Fibroblast of lung (primary cell): Measurements from ENCODE around the gene TMEM183A. TPM values are rescaled to one million over a fixed set of nuclear protein-coding genes. Genes with fewer than 3 reads are reported as not detected.
"Not testable (repeated sequence)": the region's sequence is repeated elsewhere in the genome, so short reads cannot be mapped to it uniquely, and the experiment has no call there.

ENCODE experiments used
- DNase-seq, 2 donors: peaks; one replicate each; pipeline versions ENCODE4 v3.0.0 to v3.0.0-alpha.2; 2010; ENCODE audit warnings: low read depth in 2 of 2
- H2AFZ ChIP-seq: 2 replicates; pipeline ENCODE4 v1.5.1; 2012; ENCODE audit warnings: low read length, control low read depth, inconsistent platforms
- H3K27ac ChIP-seq: 2 replicates; pipeline ENCODE4 v1.5.1; 2011; ENCODE audit warnings: low read length, control low read depth; ENCODE audit not compliant: insufficient read depth
- H3K27me3 ChIP-seq: 2 replicates; pipeline ENCODE4 v1.5.1; 2011; ENCODE audit warnings: mild to moderate bottlenecking, low read length; ENCODE audit not compliant: control insufficient read depth, insufficient read depth
- H3K36me3 ChIP-seq: 2 replicates; pipeline ENCODE4 v1.5.1; 2011; ENCODE audit warnings: low read length; ENCODE audit not compliant: control insufficient read depth, insufficient read depth
- H3K4me1 ChIP-seq: 2 replicates; pipeline ENCODE4 v1.5.1; 2011; ENCODE audit warnings: low read length; ENCODE audit not compliant: control insufficient read depth, insufficient read depth; ENCODE audit errors: extremely low read depth
- H3K4me2 ChIP-seq: 2 replicates; pipeline ENCODE4 v1.5.1; 2011; ENCODE audit warnings: low read length, control low read depth; ENCODE audit not compliant: insufficient read depth; ENCODE audit errors: extremely low read depth
- H3K4me3 ChIP-seq, 4 experiments: fragments of 200-600 bp in 1 of 4; sonication (generic) in 1 of 4; replicated peaks in 1 of 4; 2 replicates each; pipeline ENCODE4 v1.5.1; 2011 to 2016; ENCODE audit warnings: low read length in 4 of 4, low read depth in 3 of 4, mild to moderate bottlenecking in 3 of 4, control low read depth in 2 of 4, inconsistent platforms in 1 of 4, mixed read lengths in 1 of 4; ENCODE audit not compliant: insufficient read depth in 1 of 4; ENCODE audit errors: control extremely low read depth in 1 of 4
- H3K79me2 ChIP-seq: 2 replicates; pipeline ENCODE4 v1.5.1; 2012; ENCODE audit warnings: mild to moderate bottlenecking, low read length, inconsistent platforms; ENCODE audit not compliant: control insufficient read depth, insufficient read depth
- H3K9ac ChIP-seq: 2 replicates; pipeline ENCODE4 v1.5.1; 2011; ENCODE audit warnings: mild to moderate bottlenecking, low read length, control low read depth; ENCODE audit not compliant: insufficient read depth
- H3K9me3 ChIP-seq: 2 replicates; pipeline ENCODE4 v1.5.1; 2012; ENCODE audit warnings: low read depth, low read length; ENCODE audit not compliant: control insufficient read depth, insufficient read depth
- H4K20me1 ChIP-seq: 2 replicates; pipeline ENCODE4 v1.5.1; 2011; ENCODE audit warnings: low read length; ENCODE audit not compliant: control insufficient read depth, insufficient read depth; ENCODE audit errors: extremely low read depth
- CTCF ChIP-seq, 2 donors: IDR thresholded peaks in 1 of 2; conservative IDR thresholded peaks in 1 of 2; 1 replicate in 1 of 2; 2 replicates in 1 of 2; pipeline ENCODE4 v1.5.1; 2011 to 2012; ENCODE audit warnings: low read length in 2 of 2, control low read depth in 1 of 2, inconsistent platforms in 1 of 2, low read depth in 1 of 2, mild to moderate bottlenecking in 1 of 2
- EZH2 ChIP-seq: IDR thresholded peaks from 2 replicates; pipeline ENCODE4 v1.5.1; 2012; ENCODE audit warnings: low read length, control low read depth, mild to moderate bottlenecking; ENCODE audit errors: missing control alignments
- polyA plus RNA-seq, 2 donors: library from polyadenylated mRNA; depleted of rRNA in 1 of 2; stranded (reverse) in 1 of 2; unstranded in 1 of 2; fragments of >200 nt; gene quantifications; 2 replicates each; pipeline ENCODE4 v1.2.1, GENCODE V29; 2011 to 2012; ENCODE audit warnings: missing spikeins in 1 of 2
- total RNA-seq: library from RNA; depleted of rRNA; stranded (reverse); fragments of >200 nt; gene quantifications from 2 replicates; pipeline ENCODE4 v1.2.1, GENCODE V29; 2014

Gene TMEM183A
- total and polyA plus RNA-seq, 2 donors (not counting 1 experiment from before 2014, with no cell fraction given): 74.2 to 74.5 TPM

DNA sequence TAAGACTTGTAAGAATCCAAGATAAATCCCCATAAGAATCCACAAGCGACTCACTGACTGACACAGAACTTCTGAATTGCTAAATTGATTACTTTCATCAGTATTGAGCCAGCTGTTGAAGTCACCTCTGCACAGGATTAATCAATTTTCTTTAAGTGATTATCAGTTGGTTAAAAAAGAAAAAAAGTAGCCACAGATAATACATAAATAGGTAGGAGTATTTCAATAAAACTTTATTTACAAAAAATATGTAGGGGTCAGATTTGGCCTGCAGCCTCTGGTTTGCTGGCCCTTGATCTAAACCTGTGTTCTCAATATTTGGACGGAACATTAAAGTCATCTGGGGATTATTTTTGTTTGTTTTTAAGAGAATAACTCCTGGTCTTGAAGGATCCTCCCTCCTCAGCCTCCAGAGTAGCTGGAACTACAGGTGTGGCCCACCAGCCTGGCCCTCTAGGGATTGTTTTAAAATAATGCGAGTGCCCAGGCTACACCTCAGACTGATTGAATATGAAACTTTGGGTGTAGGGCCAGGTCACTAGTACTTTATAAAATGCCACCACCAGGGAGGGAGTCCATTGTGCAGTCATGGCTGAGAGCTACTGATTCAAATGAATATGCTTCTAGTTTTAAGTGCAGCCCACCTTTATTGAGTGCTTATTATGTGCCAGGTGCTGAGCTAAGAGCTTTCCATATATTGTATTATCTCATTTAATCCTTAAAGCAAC lies 6.8 kb upstream of the TMEM183A start:
- Histone ChIP-seq H3K36me3 (no peaks in the 10 kb centered on the region), H3K79me2 (no peaks in the 10 kb centered on the region), H3K27ac (no peak overlapping the region), H3K27me3 (peaks cover 3% of the 10 kb centered on the region), H3K4me2 (no peak overlapping the region), H4K20me1 (no peaks in the 10 kb centered on the region), H3K9me3 (no peaks in the 10 kb centered on the region), H3K4me1 (no peaks in the 10 kb centered on the region), H3K4me3 (no peak overlapping the region), H2AFZ (no peak overlapping the region), H3K9ac (no peak overlapping the region)
- DNase-seq: no peak
- no peak for TF ChIP-seq CTCF (conservative IDR thresholded peaks at IDR 0.05 in 1 of 2, IDR thresholded peaks at IDR 0.05 in 1 of 2; ENCODE audit: low read depth in 1 of 2, low read length in 2 of 2)
- no peak for TF ChIP-seq EZH2

- TF ChIP-seq EZH2: no peak
- Histone ChIP-seq H3K4me1 (no peaks in the 10 kb centered on the region), H3K27me3 (peaks cover 3% of the 10 kb centered on the region), H3K9me3 (no peaks in the 10 kb centered on the region), H3K36me3 (no peaks in the 10 kb centered on the region), H2AFZ (peak overlapping the region; percentile 48), H3K27ac (no peak overlapping the region), H3K4me2 (no peak overlapping the region), H3K4me3 (no peak overlapping the region), H3K79me2 (no peaks in the 10 kb centered on the region), H3K9ac (no peak overlapping the region), H4K20me1 (no peaks in the 10 kb centered on the region)
- DNase-seq: no peak
Observed at GRCh38 chr1:203001986-203002385, 5.2 kb upstream of the TMEM183A start.

DNA sequence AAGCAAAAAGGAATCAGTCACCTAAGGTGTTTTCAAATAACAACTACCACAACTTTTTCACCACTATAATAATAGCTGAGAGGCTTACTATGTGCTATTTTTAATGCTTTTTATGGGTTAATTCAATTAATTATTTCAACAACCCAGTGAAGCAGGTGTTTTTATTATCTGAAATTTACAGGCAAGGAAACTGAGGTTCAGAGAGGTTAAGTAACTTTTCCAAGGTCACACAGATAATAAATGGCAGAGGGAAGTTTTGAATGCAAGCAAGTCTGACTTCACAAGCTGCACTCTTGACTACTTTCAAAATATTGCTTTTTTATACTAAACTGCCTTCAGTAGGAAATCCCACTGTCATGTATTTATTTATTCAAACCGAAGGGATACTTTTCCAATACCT lies 4.2 kb upstream of the TMEM183A start:
- Histone ChIP-seq H3K36me3 (no peaks in the 10 kb centered on the region), H3K4me1 (no peaks in the 10 kb centered on the region), H3K79me2 (peaks cover 5% of the 10 kb centered on the region), H3K27ac (no peak overlapping the region), H3K27me3 (no peaks in the 10 kb centered on the region), H3K9ac (no peak overlapping the region), H2AFZ (no peak overlapping the region), H3K9me3 (no peaks in the 10 kb centered on the region), H3K4me2 (no peak overlapping the region), H4K20me1 (no peaks in the 10 kb centered on the region), H3K4me3 (no peak overlapping the region)
- TF ChIP-seq CTCF (conservative IDR thresholded peaks at IDR 0.05 in 1 of 2, IDR thresholded peaks at IDR 0.05 in 1 of 2; ENCODE audit: low read depth in 1 of 2, low read length in 2 of 2) (no peak), EZH2 (no peak)
- no peak for DNase-seq

- not testable (repeated sequence) for H3K4me2 ChIP-seq, H2AFZ ChIP-seq, DNase-seq
Observed at GRCh38 chr1:203005395-203006142, 1.6 kb upstream of the TMEM183A start.

More at GRCh38 chr1:203005395-203006142, 1.6 kb upstream of the TMEM183A start:
- H3K27me3 ChIP-seq, H3K9me3 ChIP-seq, H3K36me3 ChIP-seq, H3K27ac ChIP-seq, H4K20me1 ChIP-seq, H3K4me1 ChIP-seq, H3K9ac ChIP-seq: not testable (repeated sequence)
- Histone ChIP-seq H3K79me2 (peaks cover 15% of the 10 kb centered on the region), H3K4me3 (peak overlapping the region in 1 of 4 experiments; percentile 50)
